NCI-H1436 (cell line): ENCODE measurements around the gene KPNA5.
"Not testable (repeated sequence)": the region's sequence is repeated elsewhere in the genome, so short reads cannot be mapped to it uniquely, and the experiment has no call there.

Experiments used
- DNase-seq: peaks from one replicate; lab custom pipeline; 2025; lab: John Stamatoyannopoulos, UW

KPNA5 gene

GRCh38 chr6:116703888-116704287 lies 22.9 kb downstream of the KPNA5 start:
- not testable (repeated sequence) for DNase-seq

DNA sequence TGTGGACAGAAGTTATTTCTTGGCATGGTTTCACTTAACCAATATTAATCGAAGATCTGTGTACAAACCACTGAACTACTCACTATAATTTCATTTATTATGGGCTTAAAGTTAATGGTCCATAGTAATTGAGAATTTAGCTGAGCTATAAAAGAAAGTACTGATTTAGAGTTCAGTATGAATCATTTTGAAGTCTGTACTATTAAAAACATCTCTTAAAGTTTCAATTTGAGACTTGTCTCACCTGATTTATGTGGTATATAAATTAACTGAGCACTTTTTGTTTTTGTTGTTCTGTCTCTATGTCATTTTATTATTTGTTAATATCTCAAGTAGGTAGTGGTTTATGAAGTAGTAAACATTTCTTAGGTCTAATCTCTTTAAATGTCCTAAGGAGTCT lies 24.9 kb downstream of the KPNA5 start:
- DNase-seq, result no peak

DNA sequence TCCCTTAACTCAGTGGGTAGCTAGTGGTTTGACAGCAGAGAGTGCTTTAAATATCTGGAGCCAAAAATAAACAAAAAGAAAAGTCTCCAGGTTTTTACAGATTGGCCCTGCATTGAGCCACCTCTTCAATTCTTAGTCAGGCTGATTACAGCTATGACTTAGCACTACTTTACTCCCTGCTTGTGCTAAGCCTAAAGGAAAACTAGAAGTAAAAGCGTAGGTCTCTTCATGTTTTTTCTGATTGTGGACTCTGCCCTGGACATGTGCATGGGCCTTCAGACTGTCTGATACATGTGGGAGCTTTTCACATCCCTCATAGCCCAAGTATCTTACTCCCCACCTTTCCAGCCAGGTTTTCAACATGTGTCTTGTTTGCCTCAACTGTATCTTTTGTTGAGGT lies 33.3 kb downstream of the KPNA5 start:
- no peak for DNase-seq

DNA sequence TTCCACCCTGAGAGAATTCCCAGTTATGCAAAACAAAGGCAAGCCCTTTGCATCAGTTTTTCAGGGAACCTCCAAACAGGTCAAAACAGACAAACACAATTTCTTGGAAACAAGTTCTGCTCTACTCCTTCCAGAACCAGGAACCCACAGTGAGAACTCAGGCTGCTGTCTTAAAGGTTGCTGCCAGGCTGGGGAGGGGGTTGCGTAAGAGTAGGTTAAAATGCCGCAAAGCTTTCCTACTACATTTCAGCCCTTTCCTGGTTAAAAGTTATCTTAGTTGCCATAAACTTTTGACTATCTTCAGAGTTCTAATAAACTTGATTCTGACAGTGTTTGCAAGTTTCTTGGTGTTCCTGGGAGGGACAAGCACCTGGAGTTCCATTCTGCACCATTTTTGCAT lies 33.8 kb downstream of the KPNA5 start:
- DNase-seq, result no peak

DNA sequence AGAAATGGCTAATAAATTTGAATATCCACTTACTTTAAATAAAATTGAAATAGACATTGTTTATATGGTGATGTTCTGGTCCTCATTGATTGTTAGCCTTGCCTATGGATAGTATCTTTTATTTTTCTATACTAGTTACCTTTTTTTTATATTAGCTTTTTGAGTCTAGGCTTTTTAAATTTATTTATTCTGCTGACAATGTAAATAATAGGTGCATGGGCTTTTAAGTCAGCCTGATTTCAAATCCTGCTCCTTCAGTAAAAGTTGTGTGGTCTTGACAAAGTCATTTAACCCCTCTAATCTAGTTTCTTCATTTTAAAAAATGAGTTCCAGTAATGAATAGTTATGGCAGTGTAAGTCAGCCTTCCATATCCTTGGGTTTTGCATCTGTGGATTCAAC lies 45.9 kb downstream of the KPNA5 start:
- no peak for DNase-seq

GRCh38 chr6:116730513-116730912 lies 49.5 kb downstream of the KPNA5 start:
- no peak for DNase-seq

DNA sequence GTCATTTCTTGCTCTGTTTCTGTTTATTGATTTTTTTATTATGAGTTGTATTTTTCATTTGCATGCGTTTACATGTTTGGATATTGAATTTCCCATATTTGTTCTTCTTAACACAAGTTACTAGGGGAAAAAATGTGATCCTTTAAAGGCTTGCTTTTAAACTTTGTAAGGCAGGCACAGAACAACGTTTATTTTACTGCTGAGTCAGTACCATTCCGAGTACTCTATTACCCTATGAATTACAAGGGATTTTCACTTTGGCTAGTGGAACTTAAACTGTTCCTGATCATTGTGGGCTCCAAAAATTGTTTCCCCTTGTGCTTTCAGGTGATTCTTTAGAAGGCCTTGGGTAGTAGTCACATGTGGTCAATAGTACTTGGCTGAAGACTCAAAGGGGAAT lies 56.0 kb downstream of the KPNA5 start:
- DNase-seq, result no peak

DNA sequence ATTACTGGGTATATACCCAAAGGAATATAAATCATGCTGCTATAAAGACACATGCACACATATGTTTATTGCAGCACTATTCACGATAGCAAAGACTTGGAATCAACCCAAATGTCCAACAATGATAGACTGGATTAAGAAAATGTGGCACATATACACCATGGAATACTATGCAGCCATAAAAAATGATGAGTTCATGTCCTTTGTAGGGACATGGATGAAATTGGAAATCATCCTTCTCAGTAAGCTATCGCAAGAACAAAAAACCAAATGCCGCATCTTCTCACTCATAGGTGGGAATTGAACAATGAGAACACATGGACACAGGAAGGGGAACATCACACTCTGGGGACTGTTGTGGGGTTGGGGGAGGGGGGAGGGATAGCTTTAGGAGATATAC lies 59.5 kb downstream of the KPNA5 start:
- DNase-seq, result not testable (repeated sequence)

GRCh38 chr6:116741571-116741970 lies 60.6 kb downstream of the KPNA5 start:
- no peak for DNase-seq

DNA sequence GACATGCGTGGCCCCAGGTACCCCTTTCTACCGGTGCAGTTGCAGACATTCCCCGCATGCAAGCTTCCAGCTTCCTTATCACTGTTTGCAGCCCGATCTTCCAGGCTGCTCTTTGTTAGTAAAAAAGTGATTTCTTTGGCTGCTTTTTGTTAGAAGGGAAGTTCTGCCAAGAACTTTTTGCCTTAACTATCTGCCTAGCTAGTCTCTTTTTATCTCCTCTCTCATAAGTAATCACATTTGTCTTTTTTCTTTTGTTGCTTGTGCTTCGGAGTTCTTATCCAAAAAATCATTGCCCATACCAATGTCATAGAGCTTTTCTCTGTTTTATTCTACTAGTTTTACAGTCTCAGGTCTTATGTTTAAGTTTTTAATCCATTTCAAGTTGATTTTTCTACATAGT lies 64.2 kb downstream of the KPNA5 start:
- no peak for DNase-seq

DNA sequence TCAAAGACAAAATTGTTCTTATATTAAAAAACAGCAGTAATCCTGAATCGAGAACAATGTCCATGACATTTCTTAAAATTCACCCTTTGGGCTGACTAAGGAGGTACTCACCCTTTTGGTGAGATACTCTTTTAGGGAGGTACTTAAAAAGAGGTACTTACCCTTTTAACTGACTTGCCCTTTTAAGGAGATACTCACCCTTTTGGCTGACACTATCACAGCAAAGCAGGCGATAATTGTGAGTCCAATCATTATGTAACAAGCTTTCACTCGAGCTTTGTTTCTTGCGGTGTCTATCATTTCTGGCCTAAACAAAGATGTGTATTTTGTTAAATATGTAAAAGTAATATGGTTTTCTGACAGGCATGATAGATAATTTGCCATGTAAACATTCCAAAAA lies 80.8 kb downstream of the KPNA5 start:
- no peak for DNase-seq

- no peak for DNase-seq
Observed at GRCh38 chr6:116762235-116762634, 81.2 kb downstream of the KPNA5 start.

GRCh38 chr6:116763048-116763447 lies 82.0 kb downstream of the KPNA5 start:
- no peak for DNase-seq

DNA sequence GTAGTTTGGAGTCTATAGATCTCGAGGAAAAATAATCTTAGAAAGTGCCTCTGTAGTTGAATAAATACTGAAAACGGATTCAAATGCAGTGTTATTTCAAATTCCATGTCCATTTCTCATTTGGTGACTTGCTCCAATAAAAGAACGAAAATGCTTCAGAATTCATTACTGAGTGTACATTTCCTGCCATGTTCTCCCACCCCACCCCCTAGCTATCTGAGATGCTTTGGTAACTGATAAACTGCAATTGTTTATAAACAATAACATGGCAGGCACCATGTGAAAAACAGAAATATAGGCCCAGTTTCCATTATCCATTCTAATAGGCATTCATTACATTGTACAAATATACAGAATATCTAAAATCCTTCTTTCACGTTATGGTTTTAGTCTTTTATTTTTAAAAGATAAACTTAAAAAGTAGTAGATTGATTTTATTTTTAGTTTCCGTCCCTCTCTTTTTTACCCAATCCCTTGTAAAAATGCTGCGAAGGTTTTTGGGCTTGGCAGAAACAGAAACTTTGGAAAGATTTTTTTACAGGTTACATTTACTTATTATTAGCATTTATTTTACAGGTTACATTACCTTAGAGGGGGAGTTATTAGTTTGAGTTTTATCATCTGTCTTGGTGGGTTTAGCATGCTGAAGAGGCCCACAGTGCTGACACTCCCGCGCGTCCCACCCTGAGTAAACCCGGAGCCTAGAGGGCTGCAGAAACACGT lies 83.1 kb downstream of the KPNA5 start:
- DNase-seq, result no peak

- no peak for DNase-seq
Observed at GRCh38 chr6:116764629-116764960, 83.6 kb downstream of the KPNA5 start.

- no peak for DNase-seq
Observed at GRCh38 chr6:116764961-116765841, 84.2 kb downstream of the KPNA5 start, which contains the start of gene FAM162B. Gene FAM162B, minus strand, starts transcription at chr6:116765719. Its CDS starts 143 bp downstream, at chr6:116765576.

DNA sequence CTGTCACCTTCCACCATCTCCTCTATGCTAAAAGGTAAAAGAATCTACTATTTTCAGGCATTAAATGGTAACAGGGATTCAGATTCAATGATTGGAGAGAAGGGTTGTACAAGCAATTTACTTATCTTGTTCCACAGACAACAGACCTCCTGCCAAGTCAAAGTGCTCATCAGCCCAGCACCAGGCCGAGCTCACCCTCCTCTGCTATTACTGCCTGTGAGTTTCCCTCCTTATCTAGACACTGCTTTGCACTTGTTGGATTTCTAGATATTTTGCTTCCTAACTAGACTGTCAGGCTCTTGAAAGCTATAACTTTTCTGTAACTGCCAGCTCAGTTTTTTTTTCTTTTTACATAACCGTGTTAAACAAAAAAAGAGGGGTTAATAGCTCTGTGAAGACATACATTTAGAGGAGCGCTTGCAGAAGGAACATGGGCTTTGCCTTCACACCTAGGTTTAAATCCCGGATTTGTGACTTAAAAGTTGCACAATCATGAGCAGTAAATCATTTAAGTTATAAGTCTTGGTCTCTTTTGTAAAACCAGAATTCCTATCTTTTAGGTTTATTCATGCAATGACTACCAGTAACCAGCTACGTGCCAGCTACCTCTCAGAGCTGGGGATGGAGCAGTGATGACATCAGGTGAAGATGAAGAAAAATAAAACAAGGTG lies 85.6 kb downstream of the KPNA5 start:
- DNase-seq, result no peak

DNA sequence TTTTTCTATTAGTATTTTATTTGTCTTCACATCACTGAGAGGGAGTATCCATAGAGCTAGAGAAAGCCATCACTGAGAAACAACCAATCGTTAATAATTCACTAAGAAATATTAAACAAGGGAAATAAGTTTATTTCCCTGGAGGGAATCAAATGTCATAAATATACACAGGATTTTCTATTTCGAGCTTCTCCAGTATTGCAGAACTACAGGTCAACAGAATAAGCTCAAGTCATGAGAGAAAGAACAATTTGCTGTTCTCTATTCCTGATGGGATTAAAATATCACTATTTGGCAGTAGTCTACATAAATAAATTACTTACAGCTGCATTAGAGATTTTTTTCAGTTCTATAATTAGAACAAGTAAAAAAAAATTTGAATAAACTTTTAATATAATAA lies 86.7 kb downstream of the KPNA5 start:
- no peak for DNase-seq

DNA sequence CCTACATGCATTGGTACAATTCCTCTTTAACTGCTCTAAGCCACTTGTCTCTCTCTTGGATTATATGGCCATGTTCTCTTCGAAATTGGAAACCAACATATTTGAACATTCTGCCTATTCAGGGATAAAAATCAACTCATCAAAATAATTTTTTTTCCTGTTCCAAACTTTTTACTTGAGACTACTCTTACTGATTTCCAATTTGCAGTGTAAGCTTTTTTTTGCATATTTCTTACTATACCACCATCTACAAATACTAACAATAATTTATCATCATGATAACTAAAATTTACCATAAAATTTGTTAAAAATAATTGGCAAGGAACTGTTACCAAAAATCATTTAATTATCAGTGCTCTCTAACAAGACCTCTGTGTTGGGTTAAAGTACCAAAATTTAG lies 91.4 kb downstream of the KPNA5 start:
- DNase-seq, result no peak

- no peak for DNase-seq
Observed at GRCh38 chr6:116773886-116774285, 92.9 kb downstream of the KPNA5 start.

GRCh38 chr6:116779573-116780164 lies 98.7 kb downstream of the KPNA5 start:
- peak; percentile 28 for DNase-seq

GRCh38 chr6:116783852-116784251 lies 102.8 kb downstream of the KPNA5 start:
- no peak for DNase-seq
